Measurements from ENCODE around the gene OGDH.

OGDH gene

DNA sequence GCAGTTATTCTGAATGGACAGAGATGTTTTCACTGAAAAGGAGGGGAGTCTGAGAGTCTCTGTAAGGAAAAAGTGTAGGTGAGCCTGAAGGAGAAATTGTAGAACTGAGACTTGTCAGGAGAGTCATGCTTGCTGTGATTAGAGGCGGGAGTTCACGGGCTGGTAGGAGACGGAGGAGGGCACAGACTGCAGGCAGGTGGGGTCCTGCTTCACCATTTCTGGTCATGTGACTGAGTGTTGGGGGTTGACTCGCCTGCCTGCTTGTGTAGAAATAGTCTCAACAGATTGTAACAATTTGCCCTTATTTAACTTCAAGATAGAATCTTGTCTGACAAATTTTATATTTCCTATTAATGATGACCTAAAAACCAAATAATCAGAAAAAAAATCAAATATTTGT lies 70.3 kb downstream of the OGDH start:
- TF ChIP-seq POLR2AphosphoS5 (IDR thresholded peaks at IDR 0.05; ENCODE audit: low read depth, low read length) (no peak), FOXP2 (optimal IDR thresholded peaks at IDR 0.05; ENCODE audit: borderline replicate concordance, extremely low read depth, extremely low read length, insufficient read depth) (no peak), TAF1 (IDR thresholded peaks at IDR 0.05; ENCODE audit: borderline replicate concordance, insufficient read depth, low read length) (no peak), SIN3A (IDR thresholded peaks at IDR 0.05; ENCODE audit: borderline replicate concordance, insufficient read depth, low read length) (no peak)
- TF ChIP-seq, protein P1, sequence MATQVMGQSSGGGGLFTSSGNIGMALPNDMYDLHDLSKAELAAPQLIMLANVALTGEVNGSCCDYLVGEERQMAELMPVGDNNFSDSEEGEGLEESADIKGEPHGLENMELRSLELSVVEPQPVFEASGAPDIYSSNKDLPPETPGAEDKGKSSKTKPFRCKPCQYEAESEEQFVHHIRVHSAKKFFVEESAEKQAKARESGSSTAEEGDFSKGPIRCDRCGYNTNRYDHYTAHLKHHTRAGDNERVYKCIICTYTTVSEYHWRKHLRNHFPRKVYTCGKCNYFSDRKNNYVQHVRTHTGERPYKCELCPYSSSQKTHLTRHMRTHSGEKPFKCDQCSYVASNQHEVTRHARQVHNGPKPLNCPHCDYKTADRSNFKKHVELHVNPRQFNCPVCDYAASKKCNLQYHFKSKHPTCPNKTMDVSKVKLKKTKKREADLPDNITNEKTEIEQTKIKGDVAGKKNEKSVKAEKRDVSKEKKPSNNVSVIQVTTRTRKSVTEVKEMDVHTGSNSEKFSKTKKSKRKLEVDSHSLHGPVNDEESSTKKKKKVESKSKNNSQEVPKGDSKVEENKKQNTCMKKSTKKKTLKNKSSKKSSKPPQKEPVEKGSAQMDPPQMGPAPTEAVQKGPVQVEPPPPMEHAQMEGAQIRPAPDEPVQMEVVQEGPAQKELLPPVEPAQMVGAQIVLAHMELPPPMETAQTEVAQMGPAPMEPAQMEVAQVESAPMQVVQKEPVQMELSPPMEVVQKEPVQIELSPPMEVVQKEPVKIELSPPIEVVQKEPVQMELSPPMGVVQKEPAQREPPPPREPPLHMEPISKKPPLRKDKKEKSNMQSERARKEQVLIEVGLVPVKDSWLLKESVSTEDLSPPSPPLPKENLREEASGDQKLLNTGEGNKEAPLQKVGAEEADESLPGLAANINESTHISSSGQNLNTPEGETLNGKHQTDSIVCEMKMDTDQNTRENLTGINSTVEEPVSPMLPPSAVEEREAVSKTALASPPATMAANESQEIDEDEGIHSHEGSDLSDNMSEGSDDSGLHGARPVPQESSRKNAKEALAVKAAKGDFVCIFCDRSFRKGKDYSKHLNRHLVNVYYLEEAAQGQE (IDR thresholded peaks at IDR 0.05; ENCODE audit: insufficient read depth in 1 of 2, low read depth in 2 of 2, low read length in 2 of 2) = no peak

GRCh38 chr7:44678101-44678470 lies 71.7 kb downstream of the OGDH start:
- TF ChIP-seq FOXP2 (optimal IDR thresholded peaks at IDR 0.05; ENCODE audit: borderline replicate concordance, extremely low read depth, extremely low read length, insufficient read depth) (no peak), SIN3A (IDR thresholded peaks at IDR 0.05; ENCODE audit: borderline replicate concordance, insufficient read depth, low read length) (no peak), TAF1 (IDR thresholded peaks at IDR 0.05; ENCODE audit: borderline replicate concordance, insufficient read depth, low read length) (no peak), POLR2AphosphoS5 (IDR thresholded peaks at IDR 0.05; ENCODE audit: low read depth, low read length) (no peak)
- TF ChIP-seq, protein P1 (IDR thresholded peaks at IDR 0.05; ENCODE audit: insufficient read depth in 1 of 2, low read depth in 2 of 2, low read length in 2 of 2) = no peak

DNA sequence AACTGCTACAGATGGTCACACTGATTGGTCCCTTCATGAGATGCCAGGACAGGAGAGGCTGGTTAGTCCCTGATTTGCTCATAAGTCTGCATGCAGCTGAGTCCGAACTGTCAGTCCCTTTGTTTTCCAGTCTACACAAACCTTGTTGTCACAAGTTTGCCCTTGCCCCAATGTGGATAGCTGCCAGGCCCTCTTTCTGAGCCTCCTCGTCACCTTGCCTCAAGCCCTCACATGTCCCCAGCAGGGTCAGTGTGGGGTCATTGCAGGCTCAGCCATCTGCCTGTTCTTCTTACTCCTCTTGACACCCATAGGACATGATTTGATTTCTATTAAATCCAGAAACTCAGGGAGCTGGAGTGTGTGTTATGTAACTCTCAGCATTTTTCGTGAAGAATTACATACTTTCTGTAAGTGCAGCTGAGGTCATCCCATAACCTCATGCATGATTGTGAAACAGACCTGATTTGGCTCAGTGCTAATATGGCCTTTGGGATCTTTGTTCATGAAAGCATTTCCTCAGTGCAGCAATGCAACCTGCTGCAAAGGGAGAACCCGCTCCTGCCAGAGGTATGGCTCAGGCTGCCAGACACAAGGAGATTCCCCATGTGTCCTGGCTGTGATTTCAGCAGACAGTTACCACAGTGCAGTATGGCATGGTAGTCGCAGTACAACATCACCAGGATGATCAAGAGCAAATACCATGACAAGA lies 72.2 kb downstream of the OGDH start:
- TF ChIP-seq SIN3A (IDR thresholded peaks at IDR 0.05; ENCODE audit: borderline replicate concordance, insufficient read depth, low read length) = no peak
- TF ChIP-seq, protein P1 (IDR thresholded peaks at IDR 0.05; ENCODE audit: insufficient read depth in 1 of 2, low read depth in 2 of 2, low read length in 2 of 2) = no peak
- no peak for TF ChIP-seq FOXP2 (optimal IDR thresholded peaks at IDR 0.05; ENCODE audit: borderline replicate concordance, extremely low read depth, extremely low read length, insufficient read depth)
- no peak for TF ChIP-seq TAF1 (IDR thresholded peaks at IDR 0.05; ENCODE audit: borderline replicate concordance, insufficient read depth, low read length)
- TF ChIP-seq POLR2AphosphoS5 (IDR thresholded peaks at IDR 0.05; ENCODE audit: low read depth, low read length) = no peak

GRCh38 chr7:44681645-44682044 lies 75.2 kb downstream of the OGDH start:
- TF ChIP-seq POLR2AphosphoS5 (IDR thresholded peaks at IDR 0.05; ENCODE audit: low read depth, low read length) = no peak
- TF ChIP-seq SIN3A (IDR thresholded peaks at IDR 0.05; ENCODE audit: borderline replicate concordance, insufficient read depth, low read length) = no peak
- TF ChIP-seq TAF1 (IDR thresholded peaks at IDR 0.05; ENCODE audit: borderline replicate concordance, insufficient read depth, low read length) = no peak
- TF ChIP-seq, protein P1 (IDR thresholded peaks at IDR 0.05; ENCODE audit: insufficient read depth in 1 of 2, low read depth in 2 of 2, low read length in 2 of 2) = no peak
- no peak for TF ChIP-seq FOXP2 (optimal IDR thresholded peaks at IDR 0.05; ENCODE audit: borderline replicate concordance, extremely low read depth, extremely low read length, insufficient read depth)

Measured in PFSK-1 (cell line).